ENCODE measurements around the gene LRRTM4.

GRCh38 chr2:76953733-76954347 lies 568.3 kb downstream of the LRRTM4 start:
- TF ChIP-seq TOX (CRISPR knock-in tag; IDR thresholded peaks at IDR 0.05; ENCODE audit: borderline replicate concordance) (no peak), ZFP3 (CRISPR knock-in tag; IDR thresholded peaks at IDR 0.05) (no peak), PPARA (CRISPR knock-in tag; IDR thresholded peaks at IDR 0.05; ENCODE audit: borderline replicate concordance) (no peak), ZC3H10 (CRISPR knock-in tag; IDR thresholded peaks at IDR 0.05) (no peak), GLIS3 (CRISPR knock-in tag; IDR thresholded peaks at IDR 0.05) (no peak), CSRNP3 (CRISPR knock-in tag; IDR thresholded peaks at IDR 0.05) (no peak), PATZ1 (CRISPR knock-in tag; IDR thresholded peaks at IDR 0.05; ENCODE audit: borderline replicate concordance) (no peak), ZNF70 (CRISPR knock-in tag; IDR thresholded peaks at IDR 0.05) (no peak), ZFP30 (CRISPR knock-in tag; IDR thresholded peaks at IDR 0.05) (no peak), TSHZ2 (CRISPR knock-in tag; IDR thresholded peaks at IDR 0.05) (no peak), ISL1 (CRISPR knock-in tag; IDR thresholded peaks at IDR 0.05) (no peak), RARB (CRISPR knock-in tag; IDR thresholded peaks at IDR 0.05) (no peak), ARNTL (CRISPR knock-in tag; IDR thresholded peaks at IDR 0.05; ENCODE audit: borderline replicate concordance, low read depth) (no peak)
